HCT116 (cell line): ENCODE results near the gene PPP1R1C. TPM values are rescaled to one million over a fixed set of nuclear protein-coding genes. Genes with fewer than 3 reads are reported as not detected.

Experiments used
- ATAC-seq: fragments of 200-7000 bp; cut with Tn5 transposase; 2 replicates; pipeline ENCODE4 v1.9.1; 2020; ENCODE audit warnings: mild to moderate bottlenecking, moderate library complexity
- BruUV-seq: library from RNA; stranded (reverse); fragments of 400-500 nt; replicated peaks from 2 replicates; lab custom pipeline; 2021; lab: Mats Ljungman, UMichigan
- CTCF ChIA-PET: fragments of 300-600 bp; sonication (Branson Sonifier 250); formaldehyde crosslinking; loops from one replicate; lab custom pipeline; 2021; ENCODE audit warnings: antibody characterized with exemption; lab: Charles Lee
- POLR2A ChIA-PET: fragments of 300-600, 350-600 bp; sonication (Branson Sonifier 250); formaldehyde crosslinking; loops from one replicate; lab custom pipeline; 2021; ENCODE audit warnings: antibody characterized with exemption; lab: Charles Lee
- RAD21 ChIA-PET, 2 experiments: fragments of 300-600 bp; sonication (Branson Sonifier 250); formaldehyde crosslinking; loops; one replicate each; lab custom pipeline; 2023; ENCODE audit warnings: low total read pairs in 2 of 2; ENCODE audit not compliant: uncharacterized antibody in 2 of 2, unreplicated experiment in 2 of 2, low non-redundant PET in 1 of 2; lab: Charles Lee
- DNase-seq: peaks from one replicate; pipeline ENCODE4 v3.0.0-alpha.2; 2010; ENCODE audit warnings: low read depth, low spot score
- H2AFZ ChIP-seq: fragments of 200-600 bp; shearing (Covaris generic), sonication (generic); 2 replicates; pipeline ENCODE4 v1.6.1; 2017; ENCODE audit warnings: low read depth, mixed run types, mixed read lengths, antibody characterized with exemption, low read length; ENCODE audit not compliant: poor library complexity, severe bottlenecking
- H3K27ac ChIP-seq: 2 replicates; pipeline ENCODE4 v1.5.1; 2012; ENCODE audit warnings: low read depth, low read length
- H3K27me3 ChIP-seq: fragments of 200-600 bp; sonication (generic); 2 replicates; pipeline ENCODE4 v1.6.1; 2016; ENCODE audit warnings: mixed run types, low read length, mixed read lengths; ENCODE audit not compliant: insufficient read depth
- H3K36me3 ChIP-seq, 2 experiments: fragments of 200-500 bp in 1 of 2; fragments of 200-600 bp in 1 of 2; sonication (Bioruptor generic) in 1 of 2; sonication (generic) in 1 of 2; 2 replicates each; pipeline versions ENCODE4 v1.5.1 to v1.6.1; 2014 to 2016; ENCODE audit warnings: low read length in 2 of 2, inconsistent platforms in 1 of 2, mixed read lengths in 1 of 2, mixed run types in 1 of 2; ENCODE audit not compliant: insufficient read depth in 2 of 2, control insufficient read depth in 1 of 2
- H3K4me1 ChIP-seq, 2 experiments: fragments of 200-600 bp in 1 of 2; sonication (generic) in 1 of 2; 2 replicates each; pipeline versions ENCODE4 v1.5.1 to v1.6.1; 2012 to 2017; ENCODE audit warnings: low read length in 2 of 2, inconsistent platforms in 1 of 2, mild to moderate bottlenecking in 1 of 2, mixed read lengths in 1 of 2, mixed run types in 1 of 2, moderate library complexity in 1 of 2; ENCODE audit not compliant: insufficient read depth in 2 of 2, control insufficient read depth in 1 of 2
- H3K4me2 ChIP-seq: fragments of 200-600 bp; sonication (generic); 2 replicates; pipeline ENCODE4 v1.6.1; 2017; ENCODE audit warnings: mixed run types, low read length, mixed read lengths
- H3K4me3 ChIP-seq, 2 experiments: fragments of 200-600 bp in 1 of 2; sonication (generic) in 1 of 2; replicated peaks in 1 of 2; 2 replicates each; pipeline ENCODE4 v1.5.1; 2011 to 2016; ENCODE audit warnings: low read length in 2 of 2, control low read depth in 1 of 2, low read depth in 1 of 2, mild to moderate bottlenecking in 1 of 2, mixed read lengths in 1 of 2, mixed run types in 1 of 2
- H3K79me2 ChIP-seq: fragments of 200-600 bp; sonication (generic); 2 replicates; pipeline ENCODE4 v1.6.1; 2017; ENCODE audit warnings: mild to moderate bottlenecking, mixed run types, low read length, moderate library complexity, mixed read lengths; ENCODE audit not compliant: insufficient read depth
- H3K9ac ChIP-seq: fragments of 200-600 bp; sonication (generic); 2 replicates; pipeline ENCODE4 v1.6.1; 2016; ENCODE audit warnings: low read length, mixed read lengths
- H3K9me2 ChIP-seq: fragments of 200-600 bp; sonication (generic), shearing (Covaris generic); 2 replicates; pipeline ENCODE4 v1.6.1; 2017; ENCODE audit warnings: mixed run types, mild to moderate bottlenecking, moderate library complexity; ENCODE audit not compliant: insufficient read depth
- H3K9me3 ChIP-seq, 2 experiments: fragments of 200-500 bp in 1 of 2; fragments of 200-600 bp in 1 of 2; sonication (Bioruptor generic) in 1 of 2; sonication (generic) in 1 of 2; 2 replicates each; pipeline ENCODE4 v1.6.1; 2014 to 2017; ENCODE audit warnings: low read length in 2 of 2, mixed read lengths in 2 of 2, inconsistent platforms in 1 of 2, low read depth in 1 of 2, mild to moderate bottlenecking in 1 of 2, mixed run types in 1 of 2, moderate library complexity in 1 of 2; ENCODE audit not compliant: control insufficient read depth in 1 of 2, insufficient read depth in 1 of 2
- H4K20me1 ChIP-seq: fragments of 200-600 bp; sonication (generic), shearing (Covaris generic); 2 replicates; pipeline ENCODE4 v1.6.1; 2017; ENCODE audit warnings: mixed run types, mild to moderate bottlenecking, moderate library complexity; ENCODE audit not compliant: insufficient read depth
- CBX3 ChIP-seq: IDR thresholded peaks from 2 replicates; pipeline ENCODE4 v1.6.1; 2012; ENCODE audit warnings: low read depth
- CEBPB ChIP-seq: IDR thresholded peaks from 2 replicates; pipeline ENCODE4 v1.6.1; 2012; ENCODE audit warnings: low read depth
- EGR1 ChIP-seq: IDR thresholded peaks from 2 replicates; pipeline ENCODE4 v1.6.1; 2012; ENCODE audit warnings: low read depth
- ELF1 ChIP-seq: IDR thresholded peaks from 2 replicates; pipeline ENCODE4 v1.6.1; 2012; ENCODE audit warnings: low read depth, borderline replicate concordance
- EZH2 ChIP-seq: fragments of 200-600 bp; sonication (generic); IDR thresholded peaks from 2 replicates; pipeline ENCODE4 v1.6.1; 2017; ENCODE audit warnings: antibody characterized with exemption, mixed run types
- FOSL1 ChIP-seq: IDR thresholded peaks from 2 replicates; pipeline ENCODE4 v1.6.1; 2012; ENCODE audit warnings: low read depth
- POLR2AphosphoS5 ChIP-seq: IDR thresholded peaks from 2 replicates; pipeline ENCODE4 v1.6.1; 2011; ENCODE audit warnings: mild to moderate bottlenecking, low read depth, low read length, moderate library complexity
- SP1 ChIP-seq: IDR thresholded peaks from 2 replicates; pipeline ENCODE4 v1.6.1; 2012; ENCODE audit warnings: low read depth
- TCF7L2 ChIP-seq: IDR thresholded peaks from 2 replicates; pipeline ENCODE4 v1.7.0; 2011; ENCODE audit warnings: borderline replicate concordance, inconsistent platforms; ENCODE audit not compliant: insufficient read depth, insufficient read length; ENCODE audit errors: extremely low read depth
- ZNF274 ChIP-seq: fragments of 200-500 bp; sonication (Bioruptor generic); IDR thresholded peaks from 2 replicates; pipeline ENCODE4 v1.6.1; 2014; ENCODE audit warnings: mild to moderate bottlenecking, low read depth, low read length, inconsistent platforms
- intact Hi-C: fragments of 100-400 bp; cut with micrococcal nuclease; formaldehyde crosslinking; loops from 2 replicates; pipeline ENCODE4 v1.10.0; 2022
- total RNA-seq: library from RNA; stranded (reverse); gene quantifications from one replicate; pipeline ENCODE4 v1.2.1, GENCODE V29; 2021; ENCODE audit not compliant: unreplicated experiment
- TF ChIP-seq, protein P1 (sequence below): IDR thresholded peaks from 2 replicates; pipeline ENCODE4 v1.6.1; 2012; ENCODE audit warnings: low read depth
- TF ChIP-seq, protein P2 (sequence below): IDR thresholded peaks from 2 replicates; pipeline ENCODE4 v1.6.1; 2012

Gene PPP1R1C
- total RNA-seq, 1 experiment from 2014 or later: 17.8 TPM

DNA sequence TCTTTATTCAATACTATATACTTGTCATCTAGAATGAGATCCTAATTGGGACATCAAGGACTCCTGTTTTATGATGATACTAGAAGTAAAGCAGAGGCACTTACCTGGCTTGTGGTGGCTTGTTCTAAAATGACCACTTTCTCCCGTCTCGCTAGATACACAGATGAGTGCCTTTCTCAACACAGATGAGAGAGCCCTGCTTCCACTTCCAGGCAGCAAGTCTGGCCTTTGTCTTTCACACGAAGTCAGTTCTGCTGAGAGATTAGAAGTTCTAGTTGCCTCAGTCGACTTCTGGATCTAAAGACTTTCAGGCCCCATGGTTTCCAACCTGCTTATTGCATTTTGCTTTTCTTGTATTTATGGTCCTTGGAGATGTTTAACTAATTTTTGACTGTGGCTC, 70.3 kb downstream of the PPP1R1C start:
- ATAC-seq: no peak
- BruUV-seq: no TSS peak
- POLR2A ChIA-PET: no interaction called here
- RAD21 ChIA-PET: no interaction called here
- DNase-seq: no peak
- no peak overlapping the region for H3K4me2 ChIP-seq
- no peaks in the 10 kb centered on the region for H3K27me3 ChIP-seq
- no peak overlapping the region for H3K4me3 ChIP-seq
- H2AFZ ChIP-seq: no peak overlapping the region
- TF ChIP-seq, protein P1, sequence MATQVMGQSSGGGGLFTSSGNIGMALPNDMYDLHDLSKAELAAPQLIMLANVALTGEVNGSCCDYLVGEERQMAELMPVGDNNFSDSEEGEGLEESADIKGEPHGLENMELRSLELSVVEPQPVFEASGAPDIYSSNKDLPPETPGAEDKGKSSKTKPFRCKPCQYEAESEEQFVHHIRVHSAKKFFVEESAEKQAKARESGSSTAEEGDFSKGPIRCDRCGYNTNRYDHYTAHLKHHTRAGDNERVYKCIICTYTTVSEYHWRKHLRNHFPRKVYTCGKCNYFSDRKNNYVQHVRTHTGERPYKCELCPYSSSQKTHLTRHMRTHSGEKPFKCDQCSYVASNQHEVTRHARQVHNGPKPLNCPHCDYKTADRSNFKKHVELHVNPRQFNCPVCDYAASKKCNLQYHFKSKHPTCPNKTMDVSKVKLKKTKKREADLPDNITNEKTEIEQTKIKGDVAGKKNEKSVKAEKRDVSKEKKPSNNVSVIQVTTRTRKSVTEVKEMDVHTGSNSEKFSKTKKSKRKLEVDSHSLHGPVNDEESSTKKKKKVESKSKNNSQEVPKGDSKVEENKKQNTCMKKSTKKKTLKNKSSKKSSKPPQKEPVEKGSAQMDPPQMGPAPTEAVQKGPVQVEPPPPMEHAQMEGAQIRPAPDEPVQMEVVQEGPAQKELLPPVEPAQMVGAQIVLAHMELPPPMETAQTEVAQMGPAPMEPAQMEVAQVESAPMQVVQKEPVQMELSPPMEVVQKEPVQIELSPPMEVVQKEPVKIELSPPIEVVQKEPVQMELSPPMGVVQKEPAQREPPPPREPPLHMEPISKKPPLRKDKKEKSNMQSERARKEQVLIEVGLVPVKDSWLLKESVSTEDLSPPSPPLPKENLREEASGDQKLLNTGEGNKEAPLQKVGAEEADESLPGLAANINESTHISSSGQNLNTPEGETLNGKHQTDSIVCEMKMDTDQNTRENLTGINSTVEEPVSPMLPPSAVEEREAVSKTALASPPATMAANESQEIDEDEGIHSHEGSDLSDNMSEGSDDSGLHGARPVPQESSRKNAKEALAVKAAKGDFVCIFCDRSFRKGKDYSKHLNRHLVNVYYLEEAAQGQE: 0 out of 2 replicates have a peak, but pooled peaks have one; percentile 2
- TF ChIP-seq CBX3 (no peak), POLR2AphosphoS5 (no peak), TCF7L2 (no peak), SP1 (no peak), CEBPB (no peak)
- no peak overlapping the region for H3K9ac ChIP-seq
- no peaks in the 10 kb centered on the region for H3K36me3 ChIP-seq
- H3K27ac ChIP-seq: no peak overlapping the region
- no peaks in the 10 kb centered on the region for H3K9me2 ChIP-seq
- CTCF ChIA-PET: no interaction called here
- no peaks in the 10 kb centered on the region for H3K9me3 ChIP-seq
- no peaks in the 10 kb centered on the region for H4K20me1 ChIP-seq
- H3K4me1 ChIP-seq: 0 out of 4 replicates have a peak, but pooled peaks cover 0 to 2% of the 10 kb centered on the region in 2 experiments
- H3K79me2 ChIP-seq: no peaks in the 10 kb centered on the region
- intact Hi-C loops: no loop called here

DNA sequence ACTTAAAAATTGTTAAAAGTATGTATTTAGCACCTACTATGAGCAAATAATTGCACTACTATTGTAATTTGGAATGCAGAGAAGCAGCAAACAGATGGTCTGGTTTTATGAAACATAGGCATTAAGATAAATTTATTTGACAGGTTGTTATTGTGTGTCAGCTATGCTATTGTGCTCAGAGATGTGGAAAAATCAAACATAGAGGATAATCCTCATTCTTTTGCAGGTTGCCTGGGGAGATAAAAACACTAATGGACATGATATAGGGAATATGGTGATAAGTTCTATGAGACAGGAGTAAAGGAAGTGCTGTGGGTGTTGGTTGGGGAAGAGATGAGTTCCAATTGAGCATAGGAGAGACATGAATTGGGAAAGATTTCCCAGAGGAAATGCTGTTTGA, 71.3 kb downstream of the PPP1R1C start:
- H3K79me2 ChIP-seq: no peaks in the 10 kb centered on the region
- no peak overlapping the region for H3K27ac ChIP-seq
- H3K4me3 ChIP-seq: no peak overlapping the region
- no peak overlapping the region for H2AFZ ChIP-seq
- no TSS peak for BruUV-seq
- ChIA-PET CTCF (no interaction called here), RAD21 (no interaction called here), POLR2A (no interaction called here)
- H3K27me3 ChIP-seq: no peaks in the 10 kb centered on the region
- ATAC-seq (no peak), DNase-seq (no peak)
- H3K36me3 ChIP-seq: no peaks in the 10 kb centered on the region
- intact Hi-C loops: no loop called here
- no peaks in the 10 kb centered on the region for H3K9me2 ChIP-seq
- no peak overlapping the region for H3K9ac ChIP-seq
- no peaks in the 10 kb centered on the region for H3K9me3 ChIP-seq
- H3K4me1 ChIP-seq: 0 out of 4 replicates have a peak, but pooled peaks cover 0 to 2% of the 10 kb centered on the region in 2 experiments
- H3K4me2 ChIP-seq: no peak overlapping the region
- H4K20me1 ChIP-seq: no peaks in the 10 kb centered on the region
- TF ChIP-seq CBX3 (no peak), EZH2 (no peak), ZNF274 (no peak), POLR2AphosphoS5 (no peak), FOSL1 (no peak), TCF7L2 (no peak), SP1 (no peak), EGR1 (no peak), CEBPB (no peak), ELF1 (no peak)
- TF ChIP-seq, protein P2, sequence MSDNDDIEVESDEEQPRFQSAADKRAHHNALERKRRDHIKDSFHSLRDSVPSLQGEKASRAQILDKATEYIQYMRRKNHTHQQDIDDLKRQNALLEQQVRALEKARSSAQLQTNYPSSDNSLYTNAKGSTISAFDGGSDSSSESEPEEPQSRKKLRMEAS: no peak
- TF ChIP-seq, protein P1: no peak
